ENCODE measurements around the gene CBFA2T3.

Gene CBFA2T3

DNA sequence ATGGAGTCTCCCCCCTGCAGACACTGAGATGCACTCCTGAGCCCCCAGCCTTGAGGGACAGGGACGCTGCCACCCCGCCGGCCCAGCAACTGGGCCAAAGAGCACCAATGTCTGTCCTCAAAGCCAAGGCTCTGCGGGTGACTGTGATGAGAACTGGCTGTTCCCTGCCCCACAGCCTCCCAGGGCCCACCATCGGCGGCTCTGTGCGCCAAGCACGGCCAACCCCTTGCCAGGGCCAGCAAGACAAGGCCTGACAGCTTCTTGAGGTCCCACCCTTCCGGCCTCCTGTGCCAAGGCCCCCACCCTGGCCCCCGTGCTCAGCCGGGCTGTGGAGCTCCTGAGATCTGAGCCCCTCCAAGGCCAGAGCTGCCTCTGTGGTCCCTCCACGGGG, 76.3 kb downstream of the CBFA2T3 start (continued):
- TF ChIP-seq SP3 (tag by site-specific recombination; IDR thresholded peaks at IDR 0.05) (no peak), ZNF664 (tag by site-specific recombination; IDR thresholded peaks at IDR 0.05) (no peak)
- TF ChIP-seq, protein P1, sequence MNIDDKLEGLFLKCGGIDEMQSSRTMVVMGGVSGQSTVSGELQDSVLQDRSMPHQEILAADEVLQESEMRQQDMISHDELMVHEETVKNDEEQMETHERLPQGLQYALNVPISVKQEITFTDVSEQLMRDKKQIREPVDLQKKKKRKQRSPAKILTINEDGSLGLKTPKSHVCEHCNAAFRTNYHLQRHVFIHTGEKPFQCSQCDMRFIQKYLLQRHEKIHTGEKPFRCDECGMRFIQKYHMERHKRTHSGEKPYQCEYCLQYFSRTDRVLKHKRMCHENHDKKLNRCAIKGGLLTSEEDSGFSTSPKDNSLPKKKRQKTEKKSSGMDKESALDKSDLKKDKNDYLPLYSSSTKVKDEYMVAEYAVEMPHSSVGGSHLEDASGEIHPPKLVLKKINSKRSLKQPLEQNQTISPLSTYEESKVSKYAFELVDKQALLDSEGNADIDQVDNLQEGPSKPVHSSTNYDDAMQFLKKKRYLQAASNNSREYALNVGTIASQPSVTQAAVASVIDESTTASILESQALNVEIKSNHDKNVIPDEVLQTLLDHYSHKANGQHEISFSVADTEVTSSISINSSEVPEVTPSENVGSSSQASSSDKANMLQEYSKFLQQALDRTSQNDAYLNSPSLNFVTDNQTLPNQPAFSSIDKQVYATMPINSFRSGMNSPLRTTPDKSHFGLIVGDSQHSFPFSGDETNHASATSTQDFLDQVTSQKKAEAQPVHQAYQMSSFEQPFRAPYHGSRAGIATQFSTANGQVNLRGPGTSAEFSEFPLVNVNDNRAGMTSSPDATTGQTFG (tag by site-specific recombination; IDR thresholded peaks at IDR 0.05; ENCODE audit: borderline replicate concordance), result no peak
- TF ChIP-seq, protein P2, sequence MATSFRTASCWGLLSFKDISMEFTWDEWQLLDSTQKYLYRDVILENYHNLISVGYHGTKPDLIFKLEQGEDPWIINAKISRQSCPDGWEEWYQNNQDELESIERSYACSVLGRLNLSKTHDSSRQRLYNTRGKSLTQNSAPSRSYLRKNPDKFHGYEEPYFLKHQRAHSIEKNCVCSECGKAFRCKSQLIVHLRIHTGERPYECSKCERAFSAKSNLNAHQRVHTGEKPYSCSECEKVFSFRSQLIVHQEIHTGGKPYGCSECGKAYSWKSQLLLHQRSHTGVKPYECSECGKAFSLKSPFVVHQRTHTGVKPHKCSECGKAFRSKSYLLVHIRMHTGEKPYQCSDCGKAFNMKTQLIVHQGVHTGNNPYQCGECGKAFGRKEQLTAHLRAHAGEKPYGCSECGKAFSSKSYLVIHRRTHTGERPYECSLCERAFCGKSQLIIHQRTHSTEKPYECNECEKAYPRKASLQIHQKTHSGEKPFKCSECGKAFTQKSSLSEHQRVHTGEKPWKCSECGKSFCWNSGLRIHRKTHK (tag by site-specific recombination; IDR thresholded peaks at IDR 0.05), result no peak

DNA sequence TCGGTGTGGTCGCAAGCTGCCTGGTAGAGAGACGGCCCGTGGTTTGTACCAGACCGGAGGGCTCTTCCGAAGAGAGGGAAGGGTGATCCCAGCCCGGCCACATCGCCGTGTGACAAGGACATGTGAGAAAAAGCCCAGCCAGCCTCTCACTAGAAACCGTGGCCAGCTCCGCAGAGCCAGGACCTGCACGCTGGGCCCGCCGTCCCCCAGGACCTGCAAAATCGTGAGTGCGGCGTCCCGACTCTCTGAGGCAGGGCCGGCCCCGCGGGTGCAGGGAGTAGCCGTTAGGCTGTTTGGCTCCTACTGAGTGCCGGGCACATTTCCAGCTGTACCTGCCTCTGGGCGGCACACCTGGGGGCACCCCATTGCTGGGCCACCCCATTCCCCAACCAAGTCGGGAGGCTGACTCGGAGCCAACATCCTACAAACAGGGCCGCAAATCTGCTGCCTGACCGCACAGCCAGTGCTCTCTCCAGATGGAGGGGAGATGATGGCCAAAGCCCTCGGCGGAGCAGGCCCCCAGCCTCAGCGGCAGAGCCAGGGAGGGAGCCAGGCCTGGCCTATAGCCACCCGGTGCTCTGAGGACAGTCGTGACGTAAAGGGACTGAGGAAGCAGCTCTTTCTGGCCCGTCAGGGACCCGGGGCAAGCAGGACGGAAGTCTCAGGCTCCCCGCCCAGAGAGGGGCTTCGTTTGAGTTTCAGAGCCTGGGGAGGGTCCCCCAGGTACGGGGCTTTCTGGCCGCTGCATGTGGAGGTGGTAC, 76.9 kb downstream of the CBFA2T3 start:
- ChIA-PET CTCF (no interaction called here), POLR2A (no interaction called here)
- TF ChIP-seq ZNF23 (tag by site-specific recombination; IDR thresholded peaks at IDR 0.05; ENCODE audit: borderline replicate concordance) (no peak), ZNF677 (tag by site-specific recombination; IDR thresholded peaks at IDR 0.05) (no peak), ZNF354C (tag by site-specific recombination; IDR thresholded peaks at IDR 0.05; ENCODE audit: borderline replicate concordance, low read depth) (no peak), ZNF423 (tag by site-specific recombination; IDR thresholded peaks at IDR 0.05) (no peak), ZNF433 (tag by site-specific recombination; IDR thresholded peaks at IDR 0.05; ENCODE audit: low read depth) (no peak), ZNF776 (tag by site-specific recombination; IDR thresholded peaks at IDR 0.05; ENCODE audit: borderline replicate concordance) (no peak), KLF10 (tag by site-specific recombination; IDR thresholded peaks at IDR 0.05) (no peak), PRDM1 (tag by site-specific recombination; IDR thresholded peaks at IDR 0.05) (no peak), ZNF391 (tag by site-specific recombination; IDR thresholded peaks at IDR 0.05; ENCODE audit: borderline replicate concordance, low read depth) (no peak), ZNF221 (tag by site-specific recombination; IDR thresholded peaks at IDR 0.05; ENCODE audit: borderline replicate concordance) (no peak), TRIM28 (IDR thresholded peaks at IDR 0.05; ENCODE audit: borderline replicate concordance, low read length) (no peak)
- TF ChIP-seq, protein P3, sequence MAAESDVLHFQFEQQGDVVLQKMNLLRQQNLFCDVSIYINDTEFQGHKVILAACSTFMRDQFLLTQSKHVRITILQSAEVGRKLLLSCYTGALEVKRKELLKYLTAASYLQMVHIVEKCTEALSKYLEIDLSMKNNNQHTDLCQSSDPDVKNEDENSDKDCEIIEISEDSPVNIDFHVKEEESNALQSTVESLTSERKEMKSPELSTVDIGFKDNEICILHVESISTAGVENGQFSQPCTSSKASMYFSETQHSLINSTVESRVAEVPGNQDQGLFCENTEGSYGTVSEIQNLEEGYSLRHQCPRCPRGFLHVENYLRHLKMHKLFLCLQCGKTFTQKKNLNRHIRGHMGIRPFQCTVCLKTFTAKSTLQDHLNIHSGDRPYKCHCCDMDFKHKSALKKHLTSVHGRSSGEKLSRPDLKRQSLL (tag by site-specific recombination; IDR thresholded peaks at IDR 0.05), result no peak
- TF ChIP-seq, protein P4, sequence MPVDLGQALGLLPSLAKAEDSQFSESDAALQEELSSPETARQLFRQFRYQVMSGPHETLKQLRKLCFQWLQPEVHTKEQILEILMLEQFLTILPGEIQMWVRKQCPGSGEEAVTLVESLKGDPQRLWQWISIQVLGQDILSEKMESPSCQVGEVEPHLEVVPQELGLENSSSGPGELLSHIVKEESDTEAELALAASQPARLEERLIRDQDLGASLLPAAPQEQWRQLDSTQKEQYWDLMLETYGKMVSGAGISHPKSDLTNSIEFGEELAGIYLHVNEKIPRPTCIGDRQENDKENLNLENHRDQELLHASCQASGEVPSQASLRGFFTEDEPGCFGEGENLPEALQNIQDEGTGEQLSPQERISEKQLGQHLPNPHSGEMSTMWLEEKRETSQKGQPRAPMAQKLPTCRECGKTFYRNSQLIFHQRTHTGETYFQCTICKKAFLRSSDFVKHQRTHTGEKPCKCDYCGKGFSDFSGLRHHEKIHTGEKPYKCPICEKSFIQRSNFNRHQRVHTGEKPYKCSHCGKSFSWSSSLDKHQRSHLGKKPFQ (tag by site-specific recombination; IDR thresholded peaks at IDR 0.05), result no peak
- no peaks in the 10 kb centered on the region for H3K9me3 ChIP-seq (ENCODE audit: control insufficient read depth, insufficient read depth, low read depth, low read length)
- H3K4me1 ChIP-seq (ENCODE audit: control insufficient read depth, insufficient read depth, low read length), result no peaks in the 10 kb centered on the region
- no peak overlapping the region for H3K27ac ChIP-seq (ENCODE audit: extremely low read depth, low read depth, low read length)
- H3K36me3 ChIP-seq (ENCODE audit: control insufficient read depth in 2 of 2, insufficient read depth in 1 of 2, low read length in 2 of 2), result no peaks in the 10 kb centered on the region
- no peak overlapping the region for H3K4me3 ChIP-seq (ENCODE audit: low read depth, low read length)

Measured in HEK293 (cell line).